Measurements from ENCODE around the gene CDH4. TPM values are rescaled to one million over a fixed set of nuclear protein-coding genes. Genes with fewer than 3 reads are reported as not detected.

Gene CDH4
- total RNA-seq, 2 donors from 2014 or later = 0.05 to 2.2 TPM

DNA sequence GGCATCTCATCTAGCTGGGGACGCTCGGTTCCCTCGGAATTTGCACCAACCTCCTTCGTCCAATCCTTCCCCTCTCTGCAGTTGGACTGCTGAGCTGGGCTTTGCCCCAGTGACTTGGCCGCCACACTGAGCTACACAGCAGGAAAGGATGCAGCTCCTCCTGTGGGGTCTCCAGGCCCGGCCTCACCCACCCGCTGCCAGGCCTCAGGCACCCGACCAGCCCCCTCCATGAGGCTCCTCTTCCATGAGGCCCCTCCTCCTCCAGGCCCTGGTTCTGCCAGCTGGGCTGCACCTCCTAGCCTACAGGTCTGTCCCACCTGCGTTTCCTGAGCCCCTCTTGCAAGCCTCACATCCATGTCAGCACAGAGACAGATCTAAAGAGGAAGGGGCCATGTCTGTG lies 443.7 kb downstream of the CDH4 start:
- intact Hi-C loops (cut with DNase I) = no loop called here
- WGBS = 87% methylated on average over 9 of the region's 9 CpGs
- H3K36me3 ChIP-seq = no peaks in the 10 kb centered on the region
- no peak for DNase-seq (ENCODE audit: low spot score)
- H3K9me3 ChIP-seq = no peaks in the 10 kb centered on the region
- no peaks in the 10 kb centered on the region for H3K4me1 ChIP-seq (replicated peaks)
- H3K27me3 ChIP-seq (replicated peaks; ENCODE audit: insufficient read depth) = no peaks in the 10 kb centered on the region
- H3K27ac ChIP-seq = no peak overlapping the region
- no peak for TF ChIP-seq POLR2A (IDR thresholded peaks at IDR 0.05)
- TF ChIP-seq, protein P1, sequence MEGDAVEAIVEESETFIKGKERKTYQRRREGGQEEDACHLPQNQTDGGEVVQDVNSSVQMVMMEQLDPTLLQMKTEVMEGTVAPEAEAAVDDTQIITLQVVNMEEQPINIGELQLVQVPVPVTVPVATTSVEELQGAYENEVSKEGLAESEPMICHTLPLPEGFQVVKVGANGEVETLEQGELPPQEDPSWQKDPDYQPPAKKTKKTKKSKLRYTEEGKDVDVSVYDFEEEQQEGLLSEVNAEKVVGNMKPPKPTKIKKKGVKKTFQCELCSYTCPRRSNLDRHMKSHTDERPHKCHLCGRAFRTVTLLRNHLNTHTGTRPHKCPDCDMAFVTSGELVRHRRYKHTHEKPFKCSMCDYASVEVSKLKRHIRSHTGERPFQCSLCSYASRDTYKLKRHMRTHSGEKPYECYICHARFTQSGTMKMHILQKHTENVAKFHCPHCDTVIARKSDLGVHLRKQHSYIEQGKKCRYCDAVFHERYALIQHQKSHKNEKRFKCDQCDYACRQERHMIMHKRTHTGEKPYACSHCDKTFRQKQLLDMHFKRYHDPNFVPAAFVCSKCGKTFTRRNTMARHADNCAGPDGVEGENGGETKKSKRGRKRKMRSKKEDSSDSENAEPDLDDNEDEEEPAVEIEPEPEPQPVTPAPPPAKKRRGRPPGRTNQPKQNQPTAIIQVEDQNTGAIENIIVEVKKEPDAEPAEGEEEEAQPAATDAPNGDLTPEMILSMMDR (IDR thresholded peaks at IDR 0.05) = no peak
- no peak overlapping the region for H3K4me3 ChIP-seq

DNA sequence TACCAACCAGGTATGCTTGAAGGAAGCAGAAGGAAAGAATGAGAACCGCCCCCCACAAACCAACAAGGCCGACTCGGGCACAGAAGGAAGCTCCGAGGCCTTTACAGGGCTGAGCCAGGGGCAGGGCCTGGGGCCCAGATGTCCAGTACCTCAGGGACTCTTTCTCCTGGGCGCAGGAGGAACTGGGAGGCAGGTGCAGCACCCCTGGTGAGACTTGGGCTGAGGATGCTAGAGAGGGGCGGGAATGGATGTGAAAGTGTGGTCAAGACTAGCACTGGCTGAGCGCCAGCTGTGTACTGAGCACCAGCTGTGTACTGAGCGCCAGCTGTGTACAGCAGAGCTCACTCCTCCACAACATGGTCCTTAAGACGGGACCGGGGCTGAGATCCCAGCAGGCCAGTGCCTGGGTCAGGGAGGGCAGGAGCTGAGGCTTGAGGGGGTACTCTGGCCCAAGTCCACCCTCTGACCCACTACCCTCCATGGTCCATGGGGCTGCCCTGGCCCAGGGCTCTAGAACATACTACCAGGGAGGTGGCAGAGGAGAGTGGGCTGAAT lies 444.2 kb downstream of the CDH4 start:
- Histone ChIP-seq H3K4me3 (no peak overlapping the region), H3K27ac (no peak overlapping the region), H3K27me3 (replicated peaks; ENCODE audit: insufficient read depth) (no peaks in the 10 kb centered on the region), H3K4me1 (replicated peaks) (no peaks in the 10 kb centered on the region), H3K9me3 (no peaks in the 10 kb centered on the region), H3K36me3 (no peaks in the 10 kb centered on the region)
- DNase-seq (ENCODE audit: low spot score) = no peak
- intact Hi-C loops (cut with DNase I) = no loop called here
- TF ChIP-seq POLR2A (IDR thresholded peaks at IDR 0.05) = no peak
- WGBS = 84% methylated on average over 10 of the region's 10 CpGs

DNA sequence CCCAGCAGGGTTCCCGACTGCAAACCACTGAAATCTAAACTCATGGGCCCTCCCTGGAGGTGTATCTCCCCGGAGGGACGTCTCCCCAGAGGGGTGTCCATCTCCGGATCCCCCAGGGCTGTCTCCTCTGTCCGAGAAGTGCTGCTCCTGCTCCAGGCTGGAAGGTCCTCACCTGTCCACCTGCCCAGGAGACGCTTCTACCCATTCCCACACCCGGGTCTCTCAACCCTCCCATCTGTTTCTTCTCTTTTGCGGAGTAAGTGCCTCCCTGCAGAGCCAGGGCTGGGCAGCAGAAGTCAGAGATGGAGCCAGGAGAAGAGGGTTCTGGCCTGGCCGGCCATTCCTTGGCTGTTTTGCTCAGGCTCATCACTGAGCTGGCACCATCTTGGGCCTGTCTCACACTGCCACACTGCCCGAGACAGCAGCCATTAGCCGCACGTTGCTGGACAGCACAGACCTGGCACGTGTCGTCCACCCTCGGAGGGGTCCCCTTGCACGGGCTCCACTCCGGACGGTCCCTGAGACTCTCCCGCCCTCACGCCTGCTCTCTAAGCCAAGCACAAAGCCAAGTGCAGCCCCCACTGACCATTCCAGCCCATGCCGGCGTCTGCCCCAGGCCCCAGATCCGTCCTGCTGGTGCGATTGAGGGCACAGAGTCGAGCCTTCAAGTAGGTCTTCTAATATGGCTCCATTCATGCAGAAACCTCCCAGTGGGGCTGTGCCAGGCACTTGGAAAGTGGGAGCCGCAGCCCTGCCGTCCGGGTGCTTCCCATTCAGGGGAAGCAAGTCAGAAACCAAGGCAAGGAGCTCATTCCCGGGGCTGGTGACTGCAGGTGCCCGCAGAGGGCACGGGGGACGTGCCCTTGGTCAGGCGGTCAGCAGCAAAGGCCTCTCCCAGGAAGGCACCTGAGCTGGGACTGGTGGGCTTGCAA lies 445.9 kb downstream of the CDH4 start:
- Histone ChIP-seq H3K9me3 (no peaks in the 10 kb centered on the region), H3K36me3 (no peaks in the 10 kb centered on the region), H3K27me3 (replicated peaks; ENCODE audit: insufficient read depth) (no peaks in the 10 kb centered on the region), H3K4me3 (no peak overlapping the region), H3K27ac (no peak overlapping the region), H3K4me1 (replicated peaks) (no peaks in the 10 kb centered on the region)
- intact Hi-C loops (cut with DNase I) = no loop called here
- no peak for TF ChIP-seq POLR2AphosphoS5 (IDR thresholded peaks at IDR 0.05)
- TF ChIP-seq, protein P1 (IDR thresholded peaks at IDR 0.05) = no peak
- TF ChIP-seq POLR2A (IDR thresholded peaks at IDR 0.05) = no peak
- DNase-seq (ENCODE audit: low spot score) = no peak
- 95% methylated on average over 33 of the region's 33 CpGs for WGBS

DNA sequence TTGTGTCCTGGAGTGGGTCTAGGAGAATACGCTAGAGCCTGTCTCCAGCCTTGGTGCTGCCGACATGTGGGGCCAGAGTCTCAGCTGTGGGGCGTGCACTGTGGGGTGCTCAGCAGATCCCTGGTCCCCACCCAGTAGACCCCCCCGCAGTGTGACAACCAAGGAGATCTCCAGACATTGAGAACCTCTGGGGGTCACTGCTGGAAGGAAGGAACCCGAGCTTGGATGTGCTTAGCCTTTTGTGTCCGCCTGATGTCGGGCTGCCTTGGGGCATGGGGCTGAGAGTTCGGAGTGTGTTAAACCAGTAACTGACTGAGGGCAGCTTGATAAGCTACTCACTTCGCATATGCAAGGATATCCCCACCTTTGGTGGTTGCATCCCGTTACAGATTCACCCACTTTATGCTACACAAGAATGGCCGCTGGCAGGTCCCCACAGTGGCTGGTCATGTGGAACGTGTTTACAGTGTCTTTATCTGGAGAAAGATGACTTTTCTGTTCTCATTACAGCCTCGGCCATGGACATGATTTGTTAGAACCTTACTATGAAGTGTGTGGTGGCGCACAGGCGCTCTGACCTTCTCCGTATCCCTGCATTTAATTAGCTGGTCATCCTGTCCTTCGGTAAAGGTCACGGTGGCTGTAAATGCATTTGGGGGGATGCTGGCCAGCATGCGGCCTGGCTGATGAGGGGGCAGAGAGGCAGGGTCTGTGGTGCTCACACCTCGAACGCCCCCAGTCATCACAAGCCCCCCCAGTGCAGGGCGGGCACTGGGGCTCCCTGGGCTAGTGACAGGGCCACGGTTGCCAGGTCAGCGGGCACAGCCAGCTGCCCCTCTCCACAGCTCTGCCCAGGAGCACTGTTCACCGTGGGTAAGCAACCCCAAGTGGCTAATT lies 446.8 kb downstream of the CDH4 start:
- no peaks in the 10 kb centered on the region for H3K27me3 ChIP-seq (replicated peaks; ENCODE audit: insufficient read depth)
- intact Hi-C loops (cut with DNase I) = no loop called here
- WGBS = 84% methylated on average over 25 of the region's 25 CpGs

More for the DNA sequence above, 446.8 kb downstream of the CDH4 start:
- no peak for TF ChIP-seq POLR2A (IDR thresholded peaks at IDR 0.05)
- TF ChIP-seq POLR2AphosphoS5 (IDR thresholded peaks at IDR 0.05) = no peak
- TF ChIP-seq, protein P1 (IDR thresholded peaks at IDR 0.05) = no peak
- H3K36me3 ChIP-seq = no peaks in the 10 kb centered on the region
- no peaks in the 10 kb centered on the region for H3K9me3 ChIP-seq
- no peaks in the 10 kb centered on the region for H3K4me1 ChIP-seq (replicated peaks)
- DNase-seq (ENCODE audit: low spot score) = no peak
- H3K4me3 ChIP-seq = no peak overlapping the region
- H3K27ac ChIP-seq = no peak overlapping the region

Measured in prostate gland (tissue), 2 donors.